BE2C (cell line): ENCODE measurements around the gene PPFIBP1.

Experiments
- DNase-seq: peaks from one replicate; pipeline ENCODE4 v3.0.0-alpha.2; 2020
- H3K27me3 ChIP-seq: fragments of 250-450 bp; sonication (Bioruptor Pico); 2 replicates; pipeline ENCODE4 v1.5.1; 2020; ENCODE audit warnings: mild to moderate bottlenecking
- H3K36me3 ChIP-seq: fragments of 250-450 bp; sonication (Bioruptor Pico); 2 replicates; pipeline ENCODE4 v1.5.1; 2020; ENCODE audit warnings: mild to moderate bottlenecking
- H3K4me1 ChIP-seq: fragments of 250-450 bp; sonication (Bioruptor Pico); 2 replicates; pipeline ENCODE4 v1.5.1; 2020
- H3K4me3 ChIP-seq: 2 replicates; pipeline ENCODE4 v1.5.1; 2011; ENCODE audit warnings: low read depth, low read length
- H3K9me3 ChIP-seq: fragments of 250-450 bp; sonication (Bioruptor Pico); 2 replicates; pipeline ENCODE4 v1.5.1; 2020
- CTCF ChIP-seq: IDR thresholded peaks from 2 replicates; pipeline ENCODE4 v1.5.1; 2012; ENCODE audit warnings: mild to moderate bottlenecking, low read depth, low read length

Gene PPFIBP1

GRCh38 chr12:27499377-27499776 is 24.6 kb upstream of the PPFIBP1 start:
- no peaks in the 10 kb centered on the region for H3K27me3 ChIP-seq
- no peaks in the 10 kb centered on the region for H3K9me3 ChIP-seq
- H3K4me3 ChIP-seq, result no peak overlapping the region
- TF ChIP-seq CTCF, result no peak
- no peak for DNase-seq
- no peaks in the 10 kb centered on the region for H3K36me3 ChIP-seq
- no peaks in the 10 kb centered on the region for H3K4me1 ChIP-seq

- no peak overlapping the region for H3K4me3 ChIP-seq
- no peak for TF ChIP-seq CTCF
- no peak for DNase-seq
- H3K36me3 ChIP-seq, result no peaks in the 10 kb centered on the region
- no peaks in the 10 kb centered on the region for H3K27me3 ChIP-seq
- no peaks in the 10 kb centered on the region for H3K4me1 ChIP-seq
- no peaks in the 10 kb centered on the region for H3K9me3 ChIP-seq
These were observed 23.5 kb upstream of the PPFIBP1 start for GRCh38 chr12:27500546-27500945.

GRCh38 chr12:27502021-27502435 is 22.0 kb upstream of the PPFIBP1 start:
- H3K9me3 ChIP-seq, result no peaks in the 10 kb centered on the region
- no peak for TF ChIP-seq CTCF

GRCh38 chr12:27504507-27504906 is 19.5 kb upstream of the PPFIBP1 start:
- Histone ChIP-seq H3K4me3 (no peak overlapping the region), H3K27me3 (no peaks in the 10 kb centered on the region), H3K36me3 (no peaks in the 10 kb centered on the region), H3K9me3 (no peaks in the 10 kb centered on the region), H3K4me1 (no peaks in the 10 kb centered on the region)
- TF ChIP-seq CTCF, result no peak
- no peak for DNase-seq

More at GRCh38 chr12:27502021-27502435, 22.0 kb upstream of the PPFIBP1 start:
- Histone ChIP-seq H3K4me1 (no peaks in the 10 kb centered on the region), H3K4me3 (no peak overlapping the region), H3K27me3 (no peaks in the 10 kb centered on the region), H3K36me3 (no peaks in the 10 kb centered on the region)
- no peak for DNase-seq

GRCh38 chr12:27505109-27505508 is 18.9 kb upstream of the PPFIBP1 start:
- Histone ChIP-seq H3K36me3 (no peaks in the 10 kb centered on the region), H3K27me3 (no peaks in the 10 kb centered on the region), H3K9me3 (no peaks in the 10 kb centered on the region), H3K4me3 (no peak overlapping the region), H3K4me1 (no peaks in the 10 kb centered on the region)
- no peak for DNase-seq
- no peak for TF ChIP-seq CTCF

- no peaks in the 10 kb centered on the region for H3K36me3 ChIP-seq
- no peaks in the 10 kb centered on the region for H3K27me3 ChIP-seq
- no peaks in the 10 kb centered on the region for H3K4me1 ChIP-seq
- no peak for DNase-seq
- TF ChIP-seq CTCF, result no peak
- no peaks in the 10 kb centered on the region for H3K9me3 ChIP-seq
- no peak overlapping the region for H3K4me3 ChIP-seq
These were observed 18.2 kb upstream of the PPFIBP1 start for GRCh38 chr12:27505761-27506160.
